ENCODE results near the gene ZNF804A. TPM values are rescaled to one million over a fixed set of nuclear protein-coding genes. Genes with fewer than 3 reads are reported as not detected.

Gene ZNF804A
- total and polyA plus RNA-seq, 2 donors, result 0.05 to 0.09 TPM

- no peaks in the 10 kb centered on the region for H3K36me3 ChIP-seq (ENCODE audit: control insufficient read depth in 2 of 2, insufficient read depth in 2 of 2, low read length in 1 of 2)
- no peaks in the 10 kb centered on the region for H3K27me3 ChIP-seq (ENCODE audit: control insufficient read depth in 2 of 2, insufficient read depth in 1 of 2, low read length in 1 of 2)
- no peak overlapping the region for H3K4me3 ChIP-seq (ENCODE audit: low read length in 2 of 2)
- H3K4me1 ChIP-seq (ENCODE audit: control insufficient read depth in 2 of 2, insufficient read depth in 2 of 2, low read length in 2 of 2), result no peaks in the 10 kb centered on the region
- WGBS, result 92% methylated on average over 1 of the region's 1 CpG
- H3K9me3 ChIP-seq (ENCODE audit: control insufficient read depth in 2 of 2, insufficient read depth in 1 of 2, low read length in 1 of 2), result peaks cover 0 to 5% of the 10 kb centered on the region in 2 donors
- DNase-seq (ENCODE audit: low read depth in 6 of 9, low spot score in 9 of 9), result no peak
- H3K27ac ChIP-seq (ENCODE audit: low read depth in 1 of 2, low read length in 1 of 2), result no peak overlapping the region
These were observed 34.2 kb upstream of the ZNF804A start for GRCh38 chr2:184564092-184564491.

DNA sequence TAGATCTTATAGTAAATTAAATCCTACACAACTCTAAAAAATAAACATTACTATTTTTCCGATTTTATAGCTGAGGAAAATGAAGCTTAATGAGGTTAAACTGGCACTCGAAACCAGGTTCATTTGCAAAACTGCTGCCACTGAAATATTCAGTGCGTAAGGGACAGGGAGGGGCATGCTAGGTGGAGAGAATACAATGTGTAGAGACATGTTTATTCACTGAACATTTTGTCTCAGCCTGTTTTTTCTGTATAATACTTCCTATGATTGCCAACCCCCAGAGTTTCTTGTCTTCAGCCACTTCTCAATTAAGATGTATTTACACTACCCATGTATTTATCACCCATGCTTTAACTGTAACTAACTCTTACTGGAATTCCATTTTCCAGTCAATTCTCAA is 31.6 kb upstream of the ZNF804A start:
- Histone ChIP-seq H3K4me3 (ENCODE audit: low read length in 2 of 2) (no peak overlapping the region), H3K4me1 (ENCODE audit: control insufficient read depth in 2 of 2, insufficient read depth in 2 of 2, low read length in 2 of 2) (no peaks in the 10 kb centered on the region), H3K27ac (ENCODE audit: low read depth in 1 of 2, low read length in 1 of 2) (no peak overlapping the region), H3K27me3 (ENCODE audit: control insufficient read depth in 2 of 2, insufficient read depth in 1 of 2, low read length in 1 of 2) (no peaks in the 10 kb centered on the region), H3K9me3 (ENCODE audit: control insufficient read depth in 2 of 2, insufficient read depth in 1 of 2, low read length in 1 of 2) (no peaks in the 10 kb centered on the region), H3K36me3 (ENCODE audit: control insufficient read depth in 2 of 2, insufficient read depth in 2 of 2, low read length in 1 of 2) (no peaks in the 10 kb centered on the region)
- WGBS, result 90% methylated on average over 3 of the region's 3 CpGs
- DNase-seq (ENCODE audit: low read depth in 6 of 9, low spot score in 9 of 9), result no peak

- no peak for DNase-seq (ENCODE audit: low read depth in 6 of 9, low spot score in 9 of 9)
- 96% methylated on average over 1 of the region's 1 CpG for WGBS
- no peaks in the 10 kb centered on the region for H3K4me1 ChIP-seq (ENCODE audit: control insufficient read depth in 2 of 2, insufficient read depth in 2 of 2, low read length in 2 of 2)
- H3K9me3 ChIP-seq (ENCODE audit: control insufficient read depth in 2 of 2, insufficient read depth in 1 of 2, low read length in 1 of 2), result no peaks in the 10 kb centered on the region
- H3K27ac ChIP-seq (ENCODE audit: low read depth in 1 of 2, low read length in 1 of 2), result no peak overlapping the region
- H3K36me3 ChIP-seq (ENCODE audit: control insufficient read depth in 2 of 2, insufficient read depth in 2 of 2, low read length in 1 of 2), result no peaks in the 10 kb centered on the region
- no peaks in the 10 kb centered on the region for H3K27me3 ChIP-seq (ENCODE audit: control insufficient read depth in 2 of 2, insufficient read depth in 1 of 2, low read length in 1 of 2)
- no peak overlapping the region for H3K4me3 ChIP-seq (ENCODE audit: low read length in 2 of 2)
These were observed 21.3 kb upstream of the ZNF804A start for GRCh38 chr2:184577056-184577455.

DNA sequence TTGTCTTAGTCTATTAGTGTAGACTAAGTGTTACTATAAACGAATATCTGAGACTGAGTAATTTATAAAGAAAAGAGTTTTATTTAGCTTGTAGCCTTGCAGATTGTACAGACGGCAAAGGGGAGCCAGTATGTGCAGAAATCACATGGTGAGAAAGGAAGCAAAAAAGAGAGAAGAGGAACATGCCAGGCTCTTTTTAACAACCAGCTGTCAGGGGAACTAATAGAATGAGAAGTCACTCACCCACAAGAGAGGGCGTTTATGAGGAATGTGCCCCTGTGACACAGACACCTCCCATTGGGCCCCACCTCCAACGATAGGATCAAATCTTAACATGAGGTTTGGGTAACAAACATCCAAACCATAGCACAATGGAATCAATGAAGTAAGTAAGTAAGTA is 20.6 kb upstream of the ZNF804A start:
- H3K4me1 ChIP-seq (ENCODE audit: control insufficient read depth in 2 of 2, insufficient read depth in 2 of 2, low read length in 2 of 2), result no peaks in the 10 kb centered on the region
- no peak for DNase-seq (ENCODE audit: low read depth in 6 of 9, low spot score in 9 of 9)
- no peaks in the 10 kb centered on the region for H3K27me3 ChIP-seq (ENCODE audit: control insufficient read depth in 2 of 2, insufficient read depth in 1 of 2, low read length in 1 of 2)
- no peaks in the 10 kb centered on the region for H3K9me3 ChIP-seq (ENCODE audit: control insufficient read depth in 2 of 2, insufficient read depth in 1 of 2, low read length in 1 of 2)
- no peak overlapping the region for H3K4me3 ChIP-seq (ENCODE audit: low read length in 2 of 2)
- H3K36me3 ChIP-seq (ENCODE audit: control insufficient read depth in 2 of 2, insufficient read depth in 2 of 2, low read length in 1 of 2), result no peaks in the 10 kb centered on the region
- 28% methylated on average over 4 of the region's 4 CpGs for WGBS
- no peak overlapping the region for H3K27ac ChIP-seq (ENCODE audit: low read depth in 1 of 2, low read length in 1 of 2)

DNA sequence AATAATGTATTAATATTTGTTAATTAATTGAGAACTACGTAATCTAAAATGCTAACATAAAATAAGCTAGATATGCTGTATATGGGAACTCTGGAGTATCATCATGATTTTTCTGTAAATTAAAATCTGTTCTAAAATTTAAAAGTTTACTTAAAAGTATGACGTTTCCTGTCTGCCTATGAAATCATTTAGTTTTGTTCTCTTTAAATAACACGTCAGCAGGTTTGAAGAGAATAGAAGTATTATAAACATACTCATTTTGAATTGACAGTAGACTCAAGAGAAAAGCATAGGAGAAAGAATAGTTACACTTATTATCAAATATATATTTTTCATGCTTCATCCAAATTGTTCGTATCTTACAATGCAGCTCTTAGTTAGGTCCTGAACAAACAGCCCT is 19.1 kb upstream of the ZNF804A start:
- no peaks in the 10 kb centered on the region for H3K4me1 ChIP-seq (ENCODE audit: control insufficient read depth in 2 of 2, insufficient read depth in 2 of 2, low read length in 2 of 2)
- H3K27me3 ChIP-seq (ENCODE audit: control insufficient read depth in 2 of 2, insufficient read depth in 1 of 2, low read length in 1 of 2), result no peaks in the 10 kb centered on the region
- H3K27ac ChIP-seq (ENCODE audit: low read depth in 1 of 2, low read length in 1 of 2), result no peak overlapping the region
- H3K9me3 ChIP-seq (ENCODE audit: control insufficient read depth in 2 of 2, insufficient read depth in 1 of 2, low read length in 1 of 2), result no peaks in the 10 kb centered on the region
- no peak for DNase-seq (ENCODE audit: low read depth in 6 of 9, low spot score in 9 of 9)
- 96% methylated on average over 4 of the region's 4 CpGs for WGBS
- H3K4me3 ChIP-seq (ENCODE audit: low read length in 2 of 2), result no peak overlapping the region
- H3K36me3 ChIP-seq (ENCODE audit: control insufficient read depth in 2 of 2, insufficient read depth in 2 of 2, low read length in 1 of 2), result no peaks in the 10 kb centered on the region

GRCh38 chr2:184581391-184581790 is 16.9 kb upstream of the ZNF804A start:
- DNase-seq (ENCODE audit: low read depth in 6 of 9, low spot score in 9 of 9), result no peak
- H3K4me1 ChIP-seq (ENCODE audit: control insufficient read depth in 2 of 2, insufficient read depth in 2 of 2, low read length in 2 of 2), result no peaks in the 10 kb centered on the region
- WGBS, result 94% methylated on average over 1 of the region's 1 CpG
- H3K4me3 ChIP-seq (ENCODE audit: low read length in 2 of 2), result no peak overlapping the region
- H3K27me3 ChIP-seq (ENCODE audit: control insufficient read depth in 2 of 2, insufficient read depth in 1 of 2, low read length in 1 of 2), result no peaks in the 10 kb centered on the region
- no peaks in the 10 kb centered on the region for H3K36me3 ChIP-seq (ENCODE audit: control insufficient read depth in 2 of 2, insufficient read depth in 2 of 2, low read length in 1 of 2)
- H3K9me3 ChIP-seq (ENCODE audit: control insufficient read depth in 2 of 2, insufficient read depth in 1 of 2, low read length in 1 of 2), result no peaks in the 10 kb centered on the region
- H3K27ac ChIP-seq (ENCODE audit: low read depth in 1 of 2, low read length in 1 of 2), result no peak overlapping the region

GRCh38 chr2:184589261-184589660 is 9.1 kb upstream of the ZNF804A start:
- Histone ChIP-seq H3K36me3 (ENCODE audit: control insufficient read depth in 2 of 2, insufficient read depth in 2 of 2, low read length in 1 of 2) (no peaks in the 10 kb centered on the region), H3K4me1 (ENCODE audit: control insufficient read depth in 2 of 2, insufficient read depth in 2 of 2, low read length in 2 of 2) (no peaks in the 10 kb centered on the region), H3K27me3 (ENCODE audit: control insufficient read depth in 2 of 2, insufficient read depth in 1 of 2, low read length in 1 of 2) (no peaks in the 10 kb centered on the region), H3K27ac (ENCODE audit: low read depth in 1 of 2, low read length in 1 of 2) (no peak overlapping the region), H3K4me3 (ENCODE audit: low read length in 2 of 2) (no peak overlapping the region), H3K9me3 (ENCODE audit: control insufficient read depth in 2 of 2, insufficient read depth in 1 of 2, low read length in 1 of 2) (no peaks in the 10 kb centered on the region)
- no peak for DNase-seq (ENCODE audit: low read depth in 6 of 9, low spot score in 9 of 9)

DNA sequence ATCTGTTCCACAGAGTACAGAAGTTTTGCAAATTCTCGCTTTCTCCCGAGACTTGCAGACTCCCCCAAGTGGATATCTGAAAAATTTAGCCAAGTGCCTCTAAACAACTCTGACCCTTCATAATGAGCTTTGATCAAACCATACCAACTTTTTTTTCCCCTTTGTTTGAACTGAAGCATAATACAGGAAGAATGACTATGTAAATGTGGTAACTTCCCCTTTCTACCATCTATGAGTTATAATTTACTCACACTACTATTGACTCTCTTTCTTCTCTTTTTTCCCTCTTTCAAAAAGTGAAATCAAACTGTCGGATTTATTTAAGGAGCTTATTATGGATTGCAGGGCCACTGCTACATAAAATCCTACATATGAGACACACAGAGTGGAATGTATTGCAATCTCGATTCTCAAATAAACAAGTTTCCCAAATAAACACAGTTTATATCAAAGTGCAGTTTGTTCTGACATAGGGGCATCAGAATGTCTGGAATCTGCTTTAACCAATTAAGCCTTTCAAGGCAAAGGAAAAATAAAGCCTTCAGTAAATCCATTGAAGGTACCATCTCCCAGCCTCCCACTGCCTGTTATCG is 1.4 kb upstream of the ZNF804A start:
- peaks cover 0 to 3% of the 10 kb centered on the region in 2 donors for H3K4me1 ChIP-seq (ENCODE audit: control insufficient read depth in 2 of 2, insufficient read depth in 2 of 2, low read length in 2 of 2)
- H3K27me3 ChIP-seq (ENCODE audit: control insufficient read depth in 2 of 2, insufficient read depth in 1 of 2, low read length in 1 of 2), result peaks cover 23 to 41% of the 10 kb centered on the region in 2 donors
- no peaks in the 10 kb centered on the region for H3K36me3 ChIP-seq (ENCODE audit: control insufficient read depth in 2 of 2, insufficient read depth in 2 of 2, low read length in 1 of 2)
- no peak overlapping the region for H3K27ac ChIP-seq (ENCODE audit: low read depth in 1 of 2, low read length in 1 of 2)
- no peaks in the 10 kb centered on the region for H3K9me3 ChIP-seq (ENCODE audit: control insufficient read depth in 2 of 2, insufficient read depth in 1 of 2, low read length in 1 of 2)
- DNase-seq (ENCODE audit: low read depth in 6 of 9, low spot score in 9 of 9), result peak in 1 of 9 donors; percentile 8
- WGBS, result 6% methylated on average over 5 of the region's 5 CpGs
- no peak overlapping the region for H3K4me3 ChIP-seq (ENCODE audit: low read length in 2 of 2)

- DNase-seq (ENCODE audit: low read depth in 6 of 9, low spot score in 9 of 9), result peak in 1 of 9 donors; percentile 14
- no peak overlapping the region for H3K27ac ChIP-seq (ENCODE audit: low read depth in 1 of 2, low read length in 1 of 2)
- H3K36me3 ChIP-seq (ENCODE audit: control insufficient read depth in 2 of 2, insufficient read depth in 2 of 2, low read length in 1 of 2), result no peaks in the 10 kb centered on the region
- 1% methylated on average over 14 of the region's 14 CpGs for WGBS
- no peak overlapping the region for H3K4me3 ChIP-seq (ENCODE audit: low read length in 2 of 2)
- peaks cover 0 to 3% of the 10 kb centered on the region in 2 donors for H3K4me1 ChIP-seq (ENCODE audit: control insufficient read depth in 2 of 2, insufficient read depth in 2 of 2, low read length in 2 of 2)
- no peaks in the 10 kb centered on the region for H3K9me3 ChIP-seq (ENCODE audit: control insufficient read depth in 2 of 2, insufficient read depth in 1 of 2, low read length in 1 of 2)
- H3K27me3 ChIP-seq (ENCODE audit: control insufficient read depth in 2 of 2, insufficient read depth in 1 of 2, low read length in 1 of 2), result peaks cover 23 to 41% of the 10 kb centered on the region in 2 donors
These were observed 748 bp upstream of the ZNF804A start for GRCh38 chr2:184597571-184597991.

DNA sequence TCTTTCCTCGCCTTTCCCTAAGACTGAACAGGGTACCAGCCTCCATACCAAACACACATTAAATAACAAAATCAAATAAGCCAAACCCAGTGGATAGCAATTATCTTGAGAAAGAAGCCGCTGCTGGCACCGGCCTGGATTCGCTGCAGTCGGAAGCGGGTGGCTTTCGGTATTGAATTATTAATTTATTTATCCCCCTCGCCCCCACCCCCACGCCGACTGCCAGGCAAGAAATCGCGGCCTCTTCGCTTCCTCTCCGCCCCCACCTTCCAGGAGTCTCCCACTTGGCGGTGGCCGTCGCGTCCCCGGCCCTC is 370 bp upstream of the ZNF804A start:
- under 1% methylated on average over 19 of the region's 19 CpGs for WGBS

More for the DNA sequence above, 370 bp upstream of the ZNF804A start:
- H3K9me3 ChIP-seq (ENCODE audit: control insufficient read depth in 2 of 2, insufficient read depth in 1 of 2, low read length in 1 of 2), result no peaks in the 10 kb centered on the region
- H3K36me3 ChIP-seq (ENCODE audit: control insufficient read depth in 2 of 2, insufficient read depth in 2 of 2, low read length in 1 of 2), result no peaks in the 10 kb centered on the region
- H3K27ac ChIP-seq (ENCODE audit: low read depth in 1 of 2, low read length in 1 of 2), result no peak overlapping the region
- H3K4me3 ChIP-seq (ENCODE audit: low read length in 2 of 2), result peak overlapping the region in 1 of 2 donors; percentile 40
- H3K27me3 ChIP-seq (ENCODE audit: control insufficient read depth in 2 of 2, insufficient read depth in 1 of 2, low read length in 1 of 2), result peaks cover 23 to 41% of the 10 kb centered on the region in 2 donors
- H3K4me1 ChIP-seq (ENCODE audit: control insufficient read depth in 2 of 2, insufficient read depth in 2 of 2, low read length in 2 of 2), result peaks cover 0 to 3% of the 10 kb centered on the region in 2 donors
- DNase-seq (ENCODE audit: low read depth in 6 of 9, low spot score in 9 of 9), result no peak

All from thymus (tissue), 11 donors.